Measurements from ENCODE around the gene MATN1. TPM values are rescaled to one million over a fixed set of nuclear protein-coding genes. Genes with fewer than 3 reads are reported as not detected.

Gene MATN1
- polyA plus RNA-seq, 1 donor from 2014 or later = 0.22 TPM

DNA sequence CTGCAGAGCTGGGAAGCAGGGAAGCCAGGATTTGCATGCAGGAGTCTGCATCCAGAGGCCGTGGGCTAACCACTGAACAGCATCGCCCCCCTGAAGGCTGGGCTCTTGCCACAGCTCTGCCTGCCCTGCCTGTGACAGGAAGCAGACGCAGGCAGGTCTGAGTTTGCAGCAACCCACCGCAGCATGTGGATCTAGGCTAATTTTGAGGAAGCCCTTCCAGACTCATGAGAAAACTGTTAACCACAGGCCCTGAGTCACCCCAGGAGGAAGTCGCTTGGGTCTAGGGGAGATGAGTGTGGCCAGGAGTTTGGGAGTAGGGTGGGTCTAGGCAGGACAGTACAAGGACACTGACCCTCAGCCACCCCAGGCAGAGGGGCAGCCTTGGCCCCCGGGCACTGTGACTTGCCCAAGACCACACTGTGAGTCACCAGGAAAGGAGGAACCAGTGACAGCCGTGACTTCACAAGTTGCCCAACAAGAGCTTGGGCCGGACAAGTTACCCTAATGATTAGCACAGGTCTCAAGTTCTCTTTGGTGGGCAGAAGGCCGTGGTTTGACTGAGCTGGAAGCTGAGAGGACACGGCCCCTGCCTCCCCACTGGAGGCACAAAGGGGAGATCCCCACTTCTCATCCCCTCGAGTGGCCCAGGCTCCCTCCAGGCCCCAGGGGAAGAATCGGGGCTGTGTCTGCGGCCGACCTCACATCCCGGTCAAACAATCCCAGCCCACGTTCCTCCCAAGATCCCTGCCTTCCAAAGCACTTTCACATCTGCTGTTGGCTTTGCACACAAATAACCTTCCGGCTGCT, 33.4 kb upstream of the MATN1 start:
- Histone ChIP-seq H3K9ac (ENCODE audit: low read length) (no peak overlapping the region), H3K4me2 (ENCODE audit: low read length) (no peak overlapping the region), H3K9me3 (ENCODE audit: low read length) (no peaks in the 10 kb centered on the region), H3K9me2 (ENCODE audit: insufficient read depth, low read length) (no peaks in the 10 kb centered on the region), H3K4me3 (ENCODE audit: low read length) (no peak overlapping the region), H4K20me1 (ENCODE audit: insufficient read depth) (no peaks in the 10 kb centered on the region), H3K27ac (ENCODE audit: low read length) (no peak overlapping the region), H2AFZ (ENCODE audit: low read depth, low read length) (no peak overlapping the region), H3K27me3 (ENCODE audit: insufficient read depth, low read depth, low read length) (no peaks in the 10 kb centered on the region), H3F3A (ENCODE audit: insufficient read depth, low read length, poor library complexity, severe bottlenecking) (no peaks in the 10 kb centered on the region), H3K36me3 (ENCODE audit: insufficient read depth, low read length) (no peaks in the 10 kb centered on the region), H3K79me2 (replicated peaks; ENCODE audit: insufficient read depth, low read length) (no peaks in the 10 kb centered on the region)
- TF ChIP-seq, protein P1, sequence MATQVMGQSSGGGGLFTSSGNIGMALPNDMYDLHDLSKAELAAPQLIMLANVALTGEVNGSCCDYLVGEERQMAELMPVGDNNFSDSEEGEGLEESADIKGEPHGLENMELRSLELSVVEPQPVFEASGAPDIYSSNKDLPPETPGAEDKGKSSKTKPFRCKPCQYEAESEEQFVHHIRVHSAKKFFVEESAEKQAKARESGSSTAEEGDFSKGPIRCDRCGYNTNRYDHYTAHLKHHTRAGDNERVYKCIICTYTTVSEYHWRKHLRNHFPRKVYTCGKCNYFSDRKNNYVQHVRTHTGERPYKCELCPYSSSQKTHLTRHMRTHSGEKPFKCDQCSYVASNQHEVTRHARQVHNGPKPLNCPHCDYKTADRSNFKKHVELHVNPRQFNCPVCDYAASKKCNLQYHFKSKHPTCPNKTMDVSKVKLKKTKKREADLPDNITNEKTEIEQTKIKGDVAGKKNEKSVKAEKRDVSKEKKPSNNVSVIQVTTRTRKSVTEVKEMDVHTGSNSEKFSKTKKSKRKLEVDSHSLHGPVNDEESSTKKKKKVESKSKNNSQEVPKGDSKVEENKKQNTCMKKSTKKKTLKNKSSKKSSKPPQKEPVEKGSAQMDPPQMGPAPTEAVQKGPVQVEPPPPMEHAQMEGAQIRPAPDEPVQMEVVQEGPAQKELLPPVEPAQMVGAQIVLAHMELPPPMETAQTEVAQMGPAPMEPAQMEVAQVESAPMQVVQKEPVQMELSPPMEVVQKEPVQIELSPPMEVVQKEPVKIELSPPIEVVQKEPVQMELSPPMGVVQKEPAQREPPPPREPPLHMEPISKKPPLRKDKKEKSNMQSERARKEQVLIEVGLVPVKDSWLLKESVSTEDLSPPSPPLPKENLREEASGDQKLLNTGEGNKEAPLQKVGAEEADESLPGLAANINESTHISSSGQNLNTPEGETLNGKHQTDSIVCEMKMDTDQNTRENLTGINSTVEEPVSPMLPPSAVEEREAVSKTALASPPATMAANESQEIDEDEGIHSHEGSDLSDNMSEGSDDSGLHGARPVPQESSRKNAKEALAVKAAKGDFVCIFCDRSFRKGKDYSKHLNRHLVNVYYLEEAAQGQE (IDR thresholded peaks at IDR 0.05; ENCODE audit: borderline replicate concordance) = no peak
- TF ChIP-seq, protein P2, sequence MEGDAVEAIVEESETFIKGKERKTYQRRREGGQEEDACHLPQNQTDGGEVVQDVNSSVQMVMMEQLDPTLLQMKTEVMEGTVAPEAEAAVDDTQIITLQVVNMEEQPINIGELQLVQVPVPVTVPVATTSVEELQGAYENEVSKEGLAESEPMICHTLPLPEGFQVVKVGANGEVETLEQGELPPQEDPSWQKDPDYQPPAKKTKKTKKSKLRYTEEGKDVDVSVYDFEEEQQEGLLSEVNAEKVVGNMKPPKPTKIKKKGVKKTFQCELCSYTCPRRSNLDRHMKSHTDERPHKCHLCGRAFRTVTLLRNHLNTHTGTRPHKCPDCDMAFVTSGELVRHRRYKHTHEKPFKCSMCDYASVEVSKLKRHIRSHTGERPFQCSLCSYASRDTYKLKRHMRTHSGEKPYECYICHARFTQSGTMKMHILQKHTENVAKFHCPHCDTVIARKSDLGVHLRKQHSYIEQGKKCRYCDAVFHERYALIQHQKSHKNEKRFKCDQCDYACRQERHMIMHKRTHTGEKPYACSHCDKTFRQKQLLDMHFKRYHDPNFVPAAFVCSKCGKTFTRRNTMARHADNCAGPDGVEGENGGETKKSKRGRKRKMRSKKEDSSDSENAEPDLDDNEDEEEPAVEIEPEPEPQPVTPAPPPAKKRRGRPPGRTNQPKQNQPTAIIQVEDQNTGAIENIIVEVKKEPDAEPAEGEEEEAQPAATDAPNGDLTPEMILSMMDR (IDR thresholded peaks at IDR 0.05; ENCODE audit: poor library complexity, severe bottlenecking) = no peak
- TF ChIP-seq RAD21 (conservative IDR thresholded peaks at IDR 0.05) (no peak), TAF1 (IDR thresholded peaks at IDR 0.05; ENCODE audit: low read depth) (no peak), EZH2 (IDR thresholded peaks at IDR 0.05; ENCODE audit: borderline replicate concordance, insufficient read depth, low read length, poor library complexity, severe bottlenecking) (no peak), EP300 (conservative IDR thresholded peaks at IDR 0.05; ENCODE audit: poor library complexity, severe bottlenecking) (no peak), MXI1 (conservative IDR thresholded peaks at IDR 0.05; ENCODE audit: poor library complexity, severe bottlenecking) (no peak), SMC3 (conservative IDR thresholded peaks at IDR 0.05; ENCODE audit: poor library complexity) (no peak), POLR2AphosphoS5 (IDR thresholded peaks at IDR 0.05) (no peak)

DNA sequence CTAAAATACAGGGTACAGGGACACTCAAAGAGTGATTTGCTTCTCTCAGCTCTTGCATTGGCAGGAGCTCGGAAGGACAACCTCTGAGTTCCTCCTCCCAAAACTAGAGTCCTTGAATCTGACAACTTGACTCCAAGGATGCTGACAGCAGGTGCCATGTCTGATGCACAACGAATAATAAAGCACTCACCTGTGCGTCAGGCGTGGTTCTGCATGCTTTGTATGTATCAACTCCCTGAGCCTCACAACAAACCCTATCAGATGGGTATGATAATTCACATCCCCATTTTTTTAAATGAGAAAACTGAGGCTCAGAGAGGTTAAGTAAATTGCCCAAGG, 32.8 kb upstream of the MATN1 start:
- Histone ChIP-seq H3K79me2 (replicated peaks; ENCODE audit: insufficient read depth, low read length) (no peaks in the 10 kb centered on the region), H3K4me3 (ENCODE audit: low read length) (no peak overlapping the region), H4K20me1 (ENCODE audit: insufficient read depth) (no peaks in the 10 kb centered on the region), H3K4me2 (ENCODE audit: low read length) (no peak overlapping the region), H3F3A (ENCODE audit: insufficient read depth, low read length, poor library complexity, severe bottlenecking) (no peaks in the 10 kb centered on the region), H3K27ac (ENCODE audit: low read length) (no peak overlapping the region), H3K36me3 (ENCODE audit: insufficient read depth, low read length) (no peaks in the 10 kb centered on the region), H3K9ac (ENCODE audit: low read length) (no peak overlapping the region), H3K27me3 (ENCODE audit: insufficient read depth, low read depth, low read length) (no peaks in the 10 kb centered on the region), H3K9me3 (ENCODE audit: low read length) (no peaks in the 10 kb centered on the region), H2AFZ (ENCODE audit: low read depth, low read length) (no peak overlapping the region), H3K9me2 (ENCODE audit: insufficient read depth, low read length) (no peaks in the 10 kb centered on the region)
- TF ChIP-seq MXI1 (conservative IDR thresholded peaks at IDR 0.05; ENCODE audit: poor library complexity, severe bottlenecking) (no peak), EZH2 (IDR thresholded peaks at IDR 0.05; ENCODE audit: borderline replicate concordance, insufficient read depth, low read length, poor library complexity, severe bottlenecking) (no peak), RAD21 (conservative IDR thresholded peaks at IDR 0.05) (no peak), SMC3 (conservative IDR thresholded peaks at IDR 0.05; ENCODE audit: poor library complexity) (no peak), TAF1 (IDR thresholded peaks at IDR 0.05; ENCODE audit: low read depth) (no peak), EP300 (conservative IDR thresholded peaks at IDR 0.05; ENCODE audit: poor library complexity, severe bottlenecking) (no peak), POLR2AphosphoS5 (IDR thresholded peaks at IDR 0.05) (no peak)
- TF ChIP-seq, protein P1 (IDR thresholded peaks at IDR 0.05; ENCODE audit: borderline replicate concordance) = no peak
- TF ChIP-seq, protein P2 (IDR thresholded peaks at IDR 0.05; ENCODE audit: poor library complexity, severe bottlenecking) = no peak

Data from neural cell (in vitro differentiated cells).